Measurements from ENCODE around the gene TMEM42.
"Not testable (repeated sequence)": the region's sequence is repeated elsewhere in the genome, so short reads cannot be mapped to it uniquely, and the experiment has no call there.

Gene TMEM42

DNA sequence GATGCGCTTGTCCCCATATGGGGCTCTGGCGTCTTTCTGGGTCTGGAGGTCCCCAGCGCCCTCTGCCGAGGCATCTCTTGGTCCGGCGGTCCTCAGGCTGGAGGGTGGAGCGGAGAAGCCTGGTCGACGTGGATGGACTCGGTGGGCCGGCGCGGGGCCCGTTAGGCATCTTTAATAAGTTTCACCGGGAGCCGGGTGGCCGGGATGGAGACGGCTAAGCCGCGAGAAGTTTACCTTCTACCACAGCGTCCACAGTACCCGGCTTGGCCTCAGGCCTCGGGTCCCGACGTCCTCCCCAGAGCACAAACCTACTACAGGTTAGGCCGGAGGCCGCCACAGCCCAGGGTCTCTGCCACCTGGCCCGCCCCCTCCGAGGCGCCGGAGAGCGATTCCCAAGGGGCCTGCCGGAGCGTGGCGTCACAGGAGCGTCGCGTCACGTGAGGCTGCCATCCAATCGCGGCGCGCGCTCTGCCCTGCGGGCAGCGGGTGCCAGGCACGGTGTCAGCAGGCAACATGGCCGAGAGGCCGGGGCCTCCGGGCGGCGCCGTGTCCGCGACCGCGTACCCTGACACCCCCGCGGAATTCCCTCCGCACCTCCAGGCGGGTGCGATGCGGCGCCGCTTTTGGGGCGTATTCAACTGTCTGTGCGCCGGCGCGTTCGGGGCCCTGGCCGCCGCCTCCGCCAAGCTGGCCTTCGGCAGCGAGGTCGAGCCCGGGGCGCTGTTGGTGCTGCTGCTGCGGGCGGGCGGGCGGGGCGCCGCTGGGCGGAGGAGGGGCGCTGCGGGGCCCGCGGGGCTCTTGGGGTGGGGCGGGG is at the start of gene TMEM42:
Gene TMEM42 (plus strand): TSS at position 501 of the 814 bp plus-strand sequence. CDS start 13 bp downstream, at position 514.
- DNase-seq: peak; percentile 90

DNA sequence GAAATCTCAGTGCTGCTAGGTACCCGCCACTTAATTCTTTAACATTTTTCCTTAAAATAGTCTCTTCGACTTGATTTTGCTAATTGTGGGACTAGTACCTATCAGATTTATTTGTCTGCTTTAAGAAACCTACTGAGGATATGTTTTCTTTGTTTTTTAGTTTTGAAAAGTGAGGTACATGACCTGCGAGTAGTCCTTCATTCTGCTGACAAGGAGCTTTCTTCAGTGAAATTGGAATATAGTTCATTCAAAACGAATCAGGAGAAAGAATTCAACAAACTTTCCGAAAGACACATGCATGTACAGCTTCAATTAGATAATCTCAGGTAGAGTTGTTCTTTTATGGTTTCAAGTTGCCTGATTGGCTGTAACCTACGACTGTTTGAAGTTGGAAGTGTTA is 47.0 kb upstream of the TMEM42 start:
- DNase-seq: no peak

DNA sequence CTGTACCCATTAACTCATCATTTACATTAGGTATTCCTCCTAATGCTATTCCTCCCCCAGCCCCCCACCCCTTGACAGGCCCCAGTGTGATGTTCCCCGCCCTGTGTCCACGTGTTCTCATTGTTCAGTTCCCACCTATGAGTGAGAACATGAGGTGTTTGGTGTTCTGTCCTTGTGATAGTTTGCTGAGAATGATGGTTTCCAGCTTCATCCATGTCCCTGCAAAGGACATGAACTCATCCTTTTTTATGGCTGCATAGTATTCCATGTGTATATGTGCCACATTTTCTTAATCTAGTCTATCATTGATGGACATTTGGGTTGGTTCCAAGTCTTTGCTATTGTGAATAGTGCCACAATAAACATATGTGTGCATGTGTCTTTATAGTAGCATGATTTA is 45.4 kb upstream of the TMEM42 start:
- not testable (repeated sequence) for DNase-seq

DNA sequence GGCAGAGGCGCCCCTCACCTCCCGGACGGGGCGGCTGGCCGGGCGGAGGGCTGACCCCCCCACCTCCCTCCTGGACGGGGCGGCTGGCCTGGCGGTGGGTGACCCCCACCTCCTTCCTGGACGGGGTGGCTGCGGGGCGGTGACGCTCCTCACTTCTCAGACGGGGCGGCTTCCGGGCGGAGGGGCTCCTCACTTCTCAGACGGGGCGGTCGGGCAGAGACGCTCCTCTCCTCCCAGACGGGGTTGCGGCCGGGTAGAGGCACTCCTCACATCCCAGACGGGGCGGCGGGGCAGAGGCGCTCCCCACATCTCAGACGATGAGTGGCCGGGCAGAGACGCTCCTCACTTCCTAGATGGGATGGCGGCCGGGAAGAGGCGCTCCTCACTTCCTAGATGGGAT is 40.5 kb upstream of the TMEM42 start:
- not testable (repeated sequence) for DNase-seq

DNA sequence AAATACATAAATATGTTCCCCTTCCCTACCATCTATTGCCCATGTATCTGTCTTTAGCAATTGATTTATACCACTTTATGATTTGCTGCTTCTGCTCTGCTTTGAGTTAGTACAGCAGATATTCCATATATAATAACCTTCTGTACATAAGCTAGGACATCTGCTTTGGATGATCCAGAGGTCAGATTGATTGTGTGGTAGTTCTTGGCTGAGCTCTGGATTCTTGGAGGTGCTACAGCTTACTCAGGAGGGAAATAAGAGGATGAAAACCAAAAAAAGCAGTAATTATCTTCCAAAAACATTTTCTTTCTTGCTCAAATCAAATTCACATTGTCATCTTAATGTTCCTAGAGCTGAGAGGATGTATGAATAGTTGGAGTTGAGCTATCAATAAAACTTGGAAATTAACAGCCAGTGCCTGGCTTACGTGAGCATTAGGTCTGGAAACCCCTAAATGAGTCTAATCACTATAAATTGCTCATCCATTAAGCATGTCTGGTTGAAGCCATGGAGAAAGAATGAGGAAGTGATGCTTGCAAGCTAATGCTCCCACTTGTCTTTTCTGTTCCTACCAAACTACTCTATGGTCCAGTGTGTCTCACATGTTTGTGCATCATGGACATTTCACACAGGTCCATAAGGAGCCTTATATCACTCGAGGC is 36.3 kb upstream of the TMEM42 start:
- no peak for DNase-seq

DNA sequence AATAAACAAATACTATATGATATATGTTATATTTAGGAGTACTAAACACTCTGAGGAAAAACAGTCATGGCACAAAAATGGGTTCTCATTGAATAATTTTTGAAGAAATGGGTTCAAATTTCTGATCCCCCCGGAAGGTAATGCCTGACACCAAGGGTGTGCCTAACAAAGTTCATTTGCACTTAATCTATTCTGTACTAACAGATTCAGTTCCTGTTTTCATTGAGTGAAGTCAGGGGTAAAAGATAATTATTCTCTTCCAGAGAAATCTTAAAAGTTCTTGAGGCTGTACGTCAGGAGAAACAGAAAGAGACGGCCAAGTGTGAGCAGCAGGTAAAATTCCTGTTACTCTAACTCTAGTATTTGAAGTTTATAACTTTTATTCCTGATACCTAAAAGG is 34.5 kb upstream of the TMEM42 start:
- no peak for DNase-seq

DNA sequence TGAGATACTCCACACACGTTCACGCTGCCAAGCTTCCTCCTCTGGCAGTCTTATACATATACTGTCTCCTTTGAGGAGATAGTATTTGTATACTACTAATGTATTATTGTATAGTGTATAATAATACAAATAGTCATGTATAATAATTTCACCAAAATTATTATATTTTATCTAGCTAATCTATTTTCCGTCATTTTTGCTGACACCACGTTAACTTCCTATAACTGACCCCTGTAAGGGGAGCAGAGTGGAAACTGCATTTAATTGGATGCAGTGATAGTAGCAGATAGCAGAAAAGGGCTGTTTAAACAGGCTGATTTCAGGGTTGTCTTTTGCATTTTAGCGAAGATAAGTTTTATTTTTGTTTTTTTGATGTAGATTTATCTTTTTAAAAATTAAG is 30.5 kb upstream of the TMEM42 start:
- DNase-seq: no peak

DNA sequence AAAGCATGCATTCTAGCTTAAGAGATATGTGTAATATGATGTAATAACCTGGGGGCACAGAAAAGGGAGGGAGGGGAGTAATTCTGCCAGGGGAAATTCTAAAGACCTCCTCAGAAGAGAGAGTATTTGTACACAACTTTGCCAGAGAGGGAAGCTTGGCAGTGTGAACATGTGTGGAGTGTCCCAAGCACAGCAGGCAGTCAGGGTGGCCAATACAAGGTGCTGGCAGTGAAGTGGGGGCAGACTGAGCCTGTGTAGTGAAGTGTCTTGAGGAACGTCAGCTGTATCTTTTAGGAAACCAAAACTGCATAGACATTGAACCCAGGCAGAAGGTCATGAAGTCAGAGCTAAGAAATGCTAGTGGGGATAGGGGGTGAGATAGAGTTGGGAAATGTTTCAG is 29.7 kb upstream of the TMEM42 start:
- DNase-seq: no peak

DNA sequence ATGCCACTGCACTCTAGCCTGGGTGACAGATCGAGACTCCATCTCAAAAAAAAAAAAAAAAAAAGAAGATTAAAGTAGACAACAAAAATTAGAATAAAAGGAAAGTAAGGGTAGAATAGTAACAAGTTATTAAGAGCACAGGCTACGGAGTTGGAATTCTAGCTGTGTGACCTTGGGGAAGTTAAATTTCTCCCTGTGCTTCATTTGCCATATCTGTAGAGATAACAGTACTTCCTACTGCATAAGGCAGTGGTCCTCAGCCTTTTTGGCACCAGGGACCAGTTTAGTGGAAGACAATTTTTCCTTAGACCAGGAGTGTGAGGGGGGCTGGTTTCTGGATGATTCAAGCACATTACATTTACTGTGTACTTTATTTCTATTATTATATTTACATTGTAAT is 28.7 kb upstream of the TMEM42 start:
- no peak for DNase-seq

DNA sequence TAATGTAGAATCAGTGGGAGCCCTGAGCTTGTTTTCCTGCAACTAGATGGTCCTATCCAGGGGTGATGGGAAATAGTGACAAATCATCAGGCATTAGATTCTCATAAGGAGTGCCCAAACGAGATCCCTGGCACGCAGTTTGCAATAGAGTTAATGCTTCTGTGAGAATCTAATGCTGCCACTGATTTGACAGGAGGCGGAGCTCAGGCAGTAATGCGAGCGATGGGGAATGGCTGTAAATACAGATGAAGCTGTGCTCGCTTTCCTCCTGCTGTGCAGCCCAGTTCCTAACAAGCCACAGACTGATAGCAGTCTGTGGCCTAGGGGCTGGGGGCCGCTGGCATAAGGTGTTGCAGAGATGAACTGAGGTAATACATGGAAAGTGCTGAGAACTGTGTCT is 28.3 kb upstream of the TMEM42 start:
- DNase-seq: no peak

DNA sequence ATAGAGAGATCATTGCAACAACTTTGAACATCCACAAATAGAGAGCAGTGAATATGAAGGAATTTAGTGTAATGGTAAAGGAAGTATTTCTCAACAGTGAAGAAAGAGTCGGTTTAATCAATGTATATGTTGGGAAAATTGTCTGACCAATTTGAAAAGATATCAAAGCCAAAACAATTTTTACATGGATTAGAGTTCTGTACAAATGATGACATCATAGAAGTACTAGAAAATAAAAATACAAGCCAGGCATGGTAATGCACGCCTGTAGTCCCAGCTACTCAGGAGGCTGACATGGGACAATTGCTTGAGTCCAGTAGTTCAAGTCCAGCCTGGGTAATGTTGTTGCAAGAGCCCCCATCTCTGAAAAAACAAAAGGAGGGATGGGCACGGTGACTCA is 26.0 kb upstream of the TMEM42 start:
- no peak for DNase-seq

DNA sequence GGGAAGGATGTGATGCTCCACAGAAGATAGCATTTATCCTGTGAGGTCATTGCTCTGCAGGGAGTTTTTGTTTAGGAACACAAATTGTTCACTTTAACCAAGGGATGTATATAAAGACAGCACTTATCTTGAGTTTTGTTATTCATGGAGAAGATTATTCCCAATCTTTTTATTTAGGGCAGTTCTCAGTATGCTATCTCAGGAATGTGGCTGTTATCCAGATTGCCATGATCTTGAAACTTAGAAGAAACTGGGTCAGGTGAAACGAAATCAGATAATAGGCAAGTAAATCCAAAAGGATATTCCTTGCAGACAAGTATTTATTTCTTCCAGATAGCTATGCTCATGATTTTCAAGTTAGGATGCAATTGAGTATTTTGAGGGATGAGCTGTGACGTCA is 19.3 kb upstream of the TMEM42 start:
- no peak for DNase-seq

DNA sequence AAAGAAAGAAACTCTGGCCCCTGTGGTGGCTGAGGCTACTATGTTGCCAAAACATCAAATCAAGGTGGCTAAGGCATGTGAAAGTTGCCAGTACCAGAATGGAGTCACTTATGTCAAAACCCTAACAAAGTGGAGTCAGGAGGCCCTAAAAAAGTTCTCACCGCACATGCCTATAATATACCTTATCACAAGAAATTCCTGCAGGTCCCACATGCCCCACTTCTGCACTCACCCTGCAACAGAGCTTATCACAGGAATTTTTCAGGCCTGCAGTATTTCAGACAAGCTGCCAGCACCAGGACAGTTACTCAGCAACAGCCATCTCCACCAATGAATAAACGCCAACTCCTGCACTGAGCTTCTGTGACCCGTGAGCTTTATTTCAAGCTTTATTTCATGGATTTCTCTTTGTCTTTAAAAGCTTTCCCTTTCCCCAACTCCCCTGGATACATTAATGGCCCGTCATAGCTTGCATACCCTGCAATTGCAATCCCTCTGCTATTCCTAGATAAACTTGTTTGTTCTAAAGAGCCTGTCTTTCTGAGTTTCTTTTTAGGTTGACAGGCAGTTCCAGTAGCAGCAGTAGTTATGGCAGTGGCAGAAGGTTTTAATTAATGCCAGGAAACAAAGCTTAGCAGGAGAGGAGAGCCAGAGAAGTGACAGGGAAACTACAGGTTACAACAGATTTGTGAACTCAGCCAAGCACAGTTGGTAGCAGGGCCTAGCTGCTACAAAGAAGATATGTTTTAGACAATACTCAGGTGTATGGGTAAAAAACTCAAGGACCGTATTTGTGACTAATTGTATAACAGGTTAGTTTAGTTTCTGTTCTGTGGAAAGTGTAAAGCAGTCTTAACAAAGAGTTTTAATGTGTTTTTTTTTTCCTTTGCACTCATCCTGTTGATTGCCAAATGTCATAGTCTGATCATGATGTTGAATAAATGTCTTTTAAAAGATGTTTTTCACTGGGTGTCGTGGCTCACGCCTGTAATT is 15.9 kb upstream of the TMEM42 start:
- no peak for DNase-seq

DNA sequence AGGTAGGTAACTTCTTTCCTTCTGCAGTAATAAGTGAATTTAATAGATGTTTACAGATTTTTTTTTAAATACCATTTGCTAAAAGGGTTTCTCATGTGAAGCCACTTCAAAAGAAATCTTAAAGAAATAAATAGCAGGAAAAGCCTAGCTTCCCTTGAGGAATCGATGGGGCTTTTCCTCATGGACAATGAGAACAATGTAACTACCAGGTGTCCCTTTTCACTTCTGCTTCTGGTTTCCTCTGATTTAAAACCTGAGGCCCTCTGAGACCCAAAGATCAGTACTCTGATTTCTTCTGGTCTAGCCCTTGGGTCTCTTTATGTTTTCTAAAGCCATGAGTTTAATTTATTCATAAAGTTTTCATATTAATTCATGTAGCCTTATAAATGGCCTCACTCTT is 13.1 kb upstream of the TMEM42 start:
- no peak for DNase-seq

DNA sequence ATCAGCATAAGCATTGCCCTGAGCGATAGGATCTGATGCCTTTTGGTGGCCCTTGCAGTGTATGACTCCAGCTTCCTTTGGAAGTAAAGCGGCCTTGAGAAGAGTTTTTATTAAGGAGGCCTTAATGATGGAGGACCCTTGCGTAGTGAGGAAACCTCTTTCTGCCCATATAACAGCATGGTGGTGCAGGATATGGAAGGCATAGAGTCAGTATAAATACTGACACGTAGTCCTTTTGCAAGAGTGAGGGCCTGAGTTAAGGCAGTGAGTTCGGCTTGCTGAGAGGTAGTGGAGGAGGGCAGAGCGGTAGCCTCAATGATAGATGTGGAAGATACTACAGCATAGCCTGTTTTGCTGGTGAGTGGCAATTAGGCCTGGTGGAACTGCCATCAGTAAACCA is 5.0 kb upstream of the TMEM42 start:
- DNase-seq: not testable (repeated sequence)

DNA sequence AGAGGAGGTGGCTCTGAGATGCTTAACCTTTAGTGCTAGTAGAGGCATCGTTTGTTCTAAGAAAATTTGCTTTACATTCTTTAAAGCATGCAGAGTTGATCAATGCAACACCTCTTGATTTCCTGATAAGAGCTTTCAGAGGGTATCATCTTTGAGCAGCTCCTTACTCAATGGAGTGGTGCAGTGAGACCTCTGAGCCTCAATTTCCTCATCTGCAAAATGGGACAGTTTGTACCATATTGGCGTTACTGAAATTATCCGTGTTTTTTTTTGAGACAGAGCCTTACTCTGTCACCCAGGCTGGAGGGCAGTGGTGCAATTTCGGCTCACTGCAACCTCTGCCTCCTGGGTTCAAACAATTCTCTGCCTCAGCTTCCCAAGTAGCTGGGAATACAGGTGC is 1.6 kb upstream of the TMEM42 start:
- DNase-seq: no peak

DNA sequence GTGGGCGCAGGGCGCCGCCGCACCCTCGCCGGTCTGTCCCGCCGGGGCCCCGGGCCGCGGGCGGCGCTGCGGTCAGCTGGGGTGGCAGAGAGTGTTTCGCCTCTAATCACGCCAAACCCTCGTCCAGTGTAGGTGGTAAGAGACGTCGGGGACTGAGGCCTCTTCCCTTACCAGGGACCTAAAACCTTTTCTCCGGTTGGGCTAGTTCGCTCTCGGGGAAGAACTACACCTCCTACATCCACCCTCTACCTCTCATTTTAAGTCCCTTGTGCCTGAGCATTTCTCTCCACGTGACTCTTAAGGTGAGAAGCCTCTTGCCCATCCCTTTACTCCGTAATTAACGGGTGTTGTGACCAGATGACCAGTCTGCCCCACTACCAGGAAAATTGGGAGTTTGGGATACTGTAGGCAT is 520 bp downstream of the TMEM42 start:
- DNase-seq: no peak

DNA sequence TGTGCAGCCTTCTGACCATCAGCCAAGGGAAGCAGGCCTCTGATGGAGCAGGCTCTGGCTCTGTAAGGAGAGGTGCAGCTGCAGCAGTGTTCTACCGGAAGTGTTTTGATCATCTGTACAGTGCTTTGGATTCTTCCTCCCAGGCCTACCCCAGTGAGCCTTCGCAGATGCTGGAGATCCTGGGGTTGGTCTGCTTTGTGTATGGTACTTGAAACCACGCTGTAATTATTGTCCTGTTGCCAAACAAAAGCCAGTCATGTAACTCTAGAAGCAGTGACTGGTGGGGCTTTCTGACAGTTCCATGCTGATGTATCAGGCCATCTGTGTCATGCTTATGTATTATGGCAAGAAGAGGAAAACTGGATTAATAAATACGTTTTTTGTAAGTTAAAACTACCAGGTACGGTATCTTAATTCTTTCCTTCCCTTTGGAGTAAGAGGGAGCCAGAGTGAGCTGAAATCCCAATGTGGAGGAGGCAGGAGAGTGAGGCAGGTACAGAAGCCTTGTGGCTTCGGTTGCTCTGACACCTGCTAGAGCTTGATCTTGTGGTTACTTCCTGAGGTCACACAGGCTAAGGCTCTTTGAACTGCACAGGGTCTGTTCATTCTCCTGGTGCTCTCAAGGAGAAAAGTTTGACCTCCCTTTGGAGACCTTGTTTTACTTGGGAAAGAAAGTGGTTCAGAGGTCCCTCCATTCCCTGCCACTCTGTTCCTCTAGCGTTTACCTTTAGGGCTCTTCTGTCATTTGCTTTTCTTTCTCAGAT is 3.7 kb downstream of the TMEM42 start:
- no peak for DNase-seq

DNA sequence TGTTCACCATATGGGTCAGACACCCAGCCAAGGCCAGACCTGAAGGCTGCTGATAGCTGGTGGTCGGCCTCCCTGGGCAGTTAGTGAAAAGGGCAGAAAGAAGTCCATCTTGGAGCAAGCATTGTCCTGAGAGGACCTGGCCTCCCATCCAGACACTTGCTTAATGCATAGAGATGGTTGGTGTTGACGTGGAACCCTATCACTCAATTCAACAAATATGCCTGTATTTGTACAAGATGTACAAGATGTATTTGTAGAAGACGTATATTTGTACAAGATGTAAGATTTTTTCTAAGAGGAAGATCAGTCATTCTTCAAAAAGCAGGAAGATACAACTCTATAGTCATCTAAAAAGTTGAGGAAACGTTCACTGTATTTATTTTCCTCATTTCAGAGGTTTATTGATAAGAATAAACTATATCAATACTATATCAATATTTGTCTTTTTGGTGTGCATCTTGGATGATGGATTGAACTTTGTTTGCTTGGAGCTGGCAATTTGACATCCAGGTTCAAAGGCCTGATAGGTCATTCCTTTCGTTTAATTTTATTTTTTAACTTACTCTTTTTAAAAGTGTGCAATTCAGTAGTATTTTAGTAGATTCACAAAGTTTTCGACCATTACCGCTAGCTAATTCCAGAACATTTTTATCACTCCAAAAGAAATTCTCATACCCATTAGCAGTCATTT is 5.9 kb downstream of the TMEM42 start:
- no peak for DNase-seq

DNA sequence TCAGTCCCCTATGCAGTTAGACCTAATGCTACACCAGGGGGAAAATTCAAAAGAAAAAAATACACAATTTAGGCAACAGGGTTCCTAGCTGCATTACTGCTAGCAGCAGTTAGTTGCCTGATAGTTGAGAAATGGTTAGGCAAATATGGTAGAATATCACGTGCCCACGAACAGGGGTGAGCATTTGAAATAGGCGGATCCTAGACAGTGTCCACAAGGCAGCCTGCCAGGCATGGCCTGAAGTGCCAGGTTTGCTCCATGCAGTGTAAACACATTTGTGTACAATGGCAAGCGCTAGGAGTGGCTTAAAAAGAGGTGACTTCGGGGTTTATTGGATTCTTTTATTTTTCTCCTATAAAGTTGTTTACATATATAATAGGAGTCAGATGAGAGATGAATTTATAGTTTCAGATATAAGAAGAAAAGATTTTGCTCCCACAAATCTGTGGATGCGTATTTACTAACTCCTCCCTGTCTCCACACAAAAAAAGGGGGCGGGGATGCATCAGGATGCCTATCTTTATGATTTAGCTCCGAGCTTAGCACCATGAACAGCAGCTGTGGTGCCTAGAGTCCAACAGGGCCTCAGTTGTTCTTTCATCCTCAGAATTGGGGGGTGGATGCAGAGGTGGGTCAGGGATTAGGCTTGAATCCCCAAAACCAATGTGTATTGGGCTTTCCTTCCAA is 8.8 kb downstream of the TMEM42 start:
- DNase-seq: no peak

DNA sequence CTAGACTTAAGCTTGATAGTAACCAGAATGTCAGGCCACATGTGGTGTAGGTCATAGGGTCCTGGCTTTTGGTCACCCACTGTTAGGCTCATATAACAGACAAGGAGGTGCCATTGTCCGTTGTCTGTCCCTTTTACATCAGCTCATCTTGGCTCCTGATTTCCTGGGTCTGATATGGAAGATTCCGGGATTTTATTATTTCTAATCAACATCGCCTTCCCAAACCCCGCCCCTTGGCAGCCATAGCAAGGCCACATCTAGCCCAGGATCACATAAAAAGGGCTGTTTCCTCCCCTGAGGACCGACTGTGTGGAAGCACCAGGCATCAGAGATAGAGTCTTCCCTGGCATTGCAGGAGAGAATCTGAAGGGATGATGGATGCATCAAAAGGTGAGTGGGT is 12.6 kb downstream of the TMEM42 start, which contains the start of gene TGM4:
Gene TGM4 (plus strand): TSS at position 301 of the 400 bp plus-strand sequence. CDS start 71 bp downstream, at position 372.
- no peak for DNase-seq
